ENCODE results near the gene MGAT3.

Gene MGAT3

GRCh38 chr22:39525658-39525975 is 68.8 kb downstream of the MGAT3 start:
- H3K4me3 ChIP-seq (ENCODE audit: low read length) = no peak overlapping the region
- no peak for TF ChIP-seq CTCF (conservative IDR thresholded peaks at IDR 0.05; ENCODE audit: low read length)
- no peak for DNase-seq (ENCODE audit: low read depth)

GRCh38 chr22:39526736-39527171 is 69.9 kb downstream of the MGAT3 start:
- no peak for TF ChIP-seq CTCF (conservative IDR thresholded peaks at IDR 0.05; ENCODE audit: low read length)
- DNase-seq (ENCODE audit: low read depth) = no peak
- no peak overlapping the region for H3K4me3 ChIP-seq (ENCODE audit: low read length)

- DNase-seq (ENCODE audit: low read depth) = no peak
- no peak overlapping the region for H3K4me3 ChIP-seq (ENCODE audit: low read length)
- no peak for TF ChIP-seq CTCF (conservative IDR thresholded peaks at IDR 0.05; ENCODE audit: low read length)
These were observed 70.7 kb downstream of the MGAT3 start for GRCh38 chr22:39527481-39527961.

- no peak for TF ChIP-seq CTCF (conservative IDR thresholded peaks at IDR 0.05; ENCODE audit: low read length)
- DNase-seq (ENCODE audit: low read depth) = no peak
- no peak overlapping the region for H3K4me3 ChIP-seq (ENCODE audit: low read length)
These were observed 71.4 kb downstream of the MGAT3 start for GRCh38 chr22:39528080-39528661.

- peak; percentile 91 for DNase-seq (ENCODE audit: low read depth)
- peak overlapping the region; percentile 24 for H3K4me3 ChIP-seq (ENCODE audit: low read length)
These were observed 72.1 kb downstream of the MGAT3 start for GRCh38 chr22:39528681-39529486.

GRCh38 chr22:39529487-39529851 is 72.7 kb downstream of the MGAT3 start:
- no peak for DNase-seq (ENCODE audit: low read depth)
- no peak for TF ChIP-seq CTCF (conservative IDR thresholded peaks at IDR 0.05; ENCODE audit: low read length)
- H3K4me3 ChIP-seq (ENCODE audit: low read length) = peak overlapping the region; percentile 7; the same call in 1 of the 2 replicates

More at GRCh38 chr22:39528681-39529486, 72.1 kb downstream of the MGAT3 start:
- TF ChIP-seq CTCF (conservative IDR thresholded peaks at IDR 0.05; ENCODE audit: low read length) = peak; percentile 90

- no peak for TF ChIP-seq CTCF (conservative IDR thresholded peaks at IDR 0.05; ENCODE audit: low read length)
- H3K4me3 ChIP-seq (ENCODE audit: low read length) = no peak overlapping the region
- no peak for DNase-seq (ENCODE audit: low read depth)
These were observed 73.3 kb downstream of the MGAT3 start for GRCh38 chr22:39530116-39530515.
